CD4-positive, alpha-beta T cell treated with Interleukin-4 for 4 hours (primary cell): ENCODE data around the gene KCNQ1.

ENCODE experiments used
- DNase-seq: peaks from one replicate; pipeline ENCODE4 v3.0.0-alpha.2; 2020

The KCNQ1 gene

DNA sequence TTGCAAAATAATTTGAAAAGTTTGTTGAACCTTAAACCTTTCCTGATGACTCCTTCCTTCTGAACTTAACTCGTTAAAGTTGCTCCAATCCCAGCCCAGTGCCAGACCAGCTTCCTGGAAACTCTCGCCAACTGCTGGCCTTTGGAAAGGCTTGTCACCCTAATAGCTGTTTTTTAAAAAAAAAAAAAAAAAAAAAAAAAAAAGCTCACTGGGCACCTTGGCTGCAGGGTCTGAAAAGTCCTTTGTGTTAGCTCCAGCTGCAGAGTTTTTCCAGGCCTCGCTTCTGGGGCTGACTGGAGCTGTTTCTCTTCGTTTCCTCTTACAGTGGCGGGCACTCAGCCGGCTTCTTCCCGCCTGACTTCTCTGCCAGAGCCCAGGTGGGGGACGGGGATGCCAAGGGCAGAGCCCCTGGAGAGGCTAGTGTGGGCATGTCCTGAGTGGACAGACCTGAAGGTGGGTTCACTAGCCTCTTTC lies 229.9 kb downstream of the KCNQ1 start:
- no peak for DNase-seq

- DNase-seq, result no peak
Observed at GRCh38 chr11:2675540-2675939, 230.7 kb downstream of the KCNQ1 start.

DNA sequence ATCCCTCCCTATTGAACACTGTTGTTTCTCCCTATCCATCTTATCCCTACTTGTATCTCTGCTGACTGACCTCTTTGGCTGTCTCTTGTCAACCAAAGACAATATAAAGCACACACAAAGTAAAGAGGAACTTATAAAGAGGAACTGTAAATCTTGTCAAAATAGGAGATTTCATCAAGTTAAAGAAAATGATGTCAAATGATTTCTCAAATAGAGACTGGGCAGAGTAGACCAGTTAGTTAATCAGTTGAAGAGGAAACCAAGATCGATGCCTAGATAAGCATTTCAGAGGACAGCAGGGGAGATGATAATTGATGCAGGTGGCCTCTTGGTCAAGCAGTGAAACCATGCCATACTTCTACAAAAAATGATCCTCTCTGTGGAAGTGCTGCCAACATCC lies 232.3 kb downstream of the KCNQ1 start:
- no peak for DNase-seq

- DNase-seq, result no peak
Observed at GRCh38 chr11:2678396-2678795, 233.6 kb downstream of the KCNQ1 start.

GRCh38 chr11:2679011-2679676 lies 234.3 kb downstream of the KCNQ1 start:
- no peak for DNase-seq

- no peak for DNase-seq
Observed at GRCh38 chr11:2681408-2682145, 236.8 kb downstream of the KCNQ1 start.

GRCh38 chr11:2683806-2684205 lies 239.0 kb downstream of the KCNQ1 start:
- DNase-seq, result no peak

GRCh38 chr11:2684581-2684980 lies 239.8 kb downstream of the KCNQ1 start:
- no peak for DNase-seq

DNA sequence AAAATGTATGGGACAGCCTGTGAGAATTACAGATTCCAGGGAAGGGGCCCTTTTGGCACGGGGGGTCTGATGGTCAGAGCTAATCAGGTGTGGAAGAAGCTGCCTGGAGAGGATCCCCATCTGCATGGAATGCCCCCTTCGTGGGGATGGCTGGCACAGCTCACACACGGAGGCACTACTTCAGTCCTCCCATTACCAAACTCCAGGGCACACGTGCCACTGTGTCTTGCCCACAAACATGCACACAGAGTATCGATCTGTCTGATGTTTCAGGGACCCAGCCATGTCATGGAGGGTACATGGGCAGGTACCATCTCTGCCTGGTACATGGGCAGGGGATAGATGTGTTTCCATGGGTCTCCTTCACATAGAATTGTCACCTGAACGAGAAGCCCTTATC lies 240.2 kb downstream of the KCNQ1 start:
- no peak for DNase-seq

DNA sequence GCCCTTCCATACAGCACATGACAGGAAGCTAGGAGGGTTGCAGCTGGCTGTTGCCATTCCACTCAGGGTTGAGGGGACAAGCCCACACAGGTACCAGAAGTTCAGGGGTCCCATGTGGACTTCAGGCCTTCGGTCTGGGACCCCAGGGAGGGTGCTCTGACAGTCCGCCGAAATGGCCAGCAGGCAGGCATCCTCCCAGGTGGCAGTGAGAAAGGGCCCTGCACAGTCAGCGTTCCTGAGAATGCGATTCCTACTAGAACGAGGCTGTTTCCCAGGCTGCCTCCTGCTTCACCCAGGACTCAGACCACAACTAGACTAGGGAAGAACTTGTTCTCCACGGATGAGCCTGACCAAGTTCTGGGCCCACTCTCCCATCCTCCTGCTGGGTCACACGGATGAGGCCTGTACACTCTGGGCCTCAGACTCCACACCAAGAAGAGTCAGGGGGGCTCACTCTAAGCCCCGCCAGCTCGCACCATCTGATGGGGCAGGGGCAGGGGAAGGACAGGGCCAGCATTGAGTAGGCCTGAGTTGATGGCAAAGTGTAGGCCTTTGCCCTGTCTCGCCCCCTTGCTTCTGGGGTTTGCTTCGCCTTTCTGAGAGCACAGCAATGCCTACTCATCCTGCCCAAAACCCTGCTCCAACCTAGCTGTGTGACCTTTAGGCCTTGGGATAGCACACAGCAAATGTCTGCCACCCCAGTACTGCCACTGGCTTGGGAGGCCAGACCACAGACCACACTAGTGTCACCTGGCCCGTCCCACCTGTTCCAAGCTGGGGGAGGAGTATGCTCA lies 241.0 kb downstream of the KCNQ1 start:
- DNase-seq, result no peak

GRCh38 chr11:2686360-2687222 lies 241.8 kb downstream of the KCNQ1 start:
- DNase-seq, result no peak

- no peak for DNase-seq
Observed at GRCh38 chr11:2687223-2687530, 242.4 kb downstream of the KCNQ1 start.

- no peak for DNase-seq
Observed at GRCh38 chr11:2687782-2688191, 243.0 kb downstream of the KCNQ1 start.

DNA sequence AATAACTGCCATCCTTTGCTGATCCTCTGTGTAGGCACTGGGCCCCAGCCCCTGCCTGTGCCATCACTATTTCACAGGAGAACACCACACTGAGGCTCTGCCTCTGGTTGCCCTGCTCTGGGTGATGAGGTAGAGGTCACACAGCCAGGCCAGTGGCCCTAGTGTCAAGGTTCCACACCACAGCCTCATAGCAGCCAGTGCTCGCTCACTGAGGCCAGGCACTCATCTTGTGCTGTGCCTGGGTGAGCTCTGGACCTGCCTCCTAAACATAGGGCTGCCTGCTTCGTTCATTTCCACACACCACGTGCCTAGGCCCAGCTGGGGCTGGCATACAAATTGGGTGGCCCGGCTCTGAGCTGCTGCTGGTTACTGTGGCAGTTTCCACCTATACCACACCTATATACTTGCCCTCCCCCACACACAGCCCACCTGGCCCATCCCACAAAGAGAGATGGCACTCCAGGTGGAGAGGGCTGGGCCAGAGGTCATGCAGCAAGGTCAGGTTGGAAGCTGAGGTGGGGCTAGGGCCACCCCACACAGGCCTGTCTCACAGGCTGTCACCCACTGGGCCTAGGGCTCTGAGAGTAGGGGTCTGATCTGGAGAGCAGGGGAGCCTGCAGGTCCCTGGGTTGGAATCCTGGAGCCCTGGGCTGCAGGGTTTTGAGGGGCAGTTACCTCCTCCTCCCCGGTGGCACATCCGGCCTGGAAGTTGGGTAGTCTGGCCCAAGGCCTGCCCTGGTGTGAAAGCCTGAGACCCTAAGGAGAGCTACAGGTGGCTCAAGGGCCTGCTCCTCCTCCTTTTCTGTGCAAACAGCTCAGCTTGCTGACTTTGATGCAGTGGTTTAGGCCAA lies 243.8 kb downstream of the KCNQ1 start:
- no peak for DNase-seq

GRCh38 chr11:2689651-2690575 lies 245.1 kb downstream of the KCNQ1 start:
- DNase-seq, result no peak

- DNase-seq, result no peak
Observed at GRCh38 chr11:2690596-2691354, 246.0 kb downstream of the KCNQ1 start.

GRCh38 chr11:2691355-2691761 lies 246.6 kb downstream of the KCNQ1 start:
- DNase-seq, result no peak

- no peak for DNase-seq
Observed at GRCh38 chr11:2691991-2692875, 247.4 kb downstream of the KCNQ1 start.
